H1 (cell line): ENCODE measurements around the gene KDF1. TPM values are rescaled to one million over a fixed set of nuclear protein-coding genes. Genes with fewer than 3 reads are reported as not detected.

Source experiments
- CBX5 ChIP-seq: fragments of 300-800, 300-1000 bp; sonication (generic); IDR thresholded peaks from 2 replicates; pipeline ENCODE4 v1.7.1; 2016; ENCODE audit warnings: antibody characterized with exemption, low read length, low read depth
- polyA plus RNA-seq, 7 experiments: library from polyadenylated mRNA; depleted of rRNA in 3 of 7; stranded (reverse) in 5 of 7; unstranded in 2 of 7; fragments of >200 nt in 5 of 7; fragments of 200-250 nt in 2 of 7; gene quantifications; 1 replicate in 5 of 7; 2 replicates in 1 of 7; 4 replicates in 1 of 7; pipeline versions ENCODE4 v1.2.1 to v1.2.3, GENCODE V29; 2011 to 2013; ENCODE audit warnings: missing spikeins in 2 of 7, mixed read lengths in 2 of 7
- total RNA-seq: library from RNA; stranded (reverse); fragmentation: NEBNext Ultra II Directional; extraction: Animal tissue kit (Norgen Biotek cat#: 25700); gene quantifications from 2 replicates; pipeline ENCODE4 v1.2.1, GENCODE V29; 2021
- TF ChIP-seq, protein P1 (sequence below): fragments of 300-600 bp; sonication (generic); IDR thresholded peaks from 2 replicates; pipeline ENCODE4 v1.7.1; 2012; ENCODE audit warnings: low read length, moderate library complexity, mild to moderate bottlenecking, inconsistent platforms; ENCODE audit not compliant: insufficient replicate concordance

The KDF1 gene
- total and polyA plus RNA-seq, 2 of the 8 experiments (the other 6 are each of a cell fraction or from before 2014, with no cell fraction given) = 16.9 to 37.5 TPM

DNA sequence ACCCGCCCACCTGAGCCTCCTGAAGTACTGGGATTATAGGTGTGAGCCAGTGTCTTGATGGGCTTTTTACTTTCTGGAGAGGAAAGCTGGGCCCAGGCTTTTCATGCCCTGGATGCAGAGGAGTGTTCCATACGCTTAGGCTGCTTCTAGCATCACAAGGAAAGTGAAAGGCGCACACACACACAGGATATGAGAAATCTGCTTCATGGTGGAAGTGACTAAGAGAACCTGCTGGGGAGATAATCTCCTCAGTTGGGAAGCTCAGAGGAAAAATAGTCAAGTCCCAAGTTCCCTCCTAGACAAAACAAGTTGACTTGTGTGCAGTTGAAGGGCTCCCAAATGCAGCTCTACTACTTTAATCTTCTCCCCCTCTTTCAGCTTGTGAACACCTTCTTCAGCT is 36.6 kb downstream of the KDF1 start (continued):
- TF ChIP-seq, protein P1, sequence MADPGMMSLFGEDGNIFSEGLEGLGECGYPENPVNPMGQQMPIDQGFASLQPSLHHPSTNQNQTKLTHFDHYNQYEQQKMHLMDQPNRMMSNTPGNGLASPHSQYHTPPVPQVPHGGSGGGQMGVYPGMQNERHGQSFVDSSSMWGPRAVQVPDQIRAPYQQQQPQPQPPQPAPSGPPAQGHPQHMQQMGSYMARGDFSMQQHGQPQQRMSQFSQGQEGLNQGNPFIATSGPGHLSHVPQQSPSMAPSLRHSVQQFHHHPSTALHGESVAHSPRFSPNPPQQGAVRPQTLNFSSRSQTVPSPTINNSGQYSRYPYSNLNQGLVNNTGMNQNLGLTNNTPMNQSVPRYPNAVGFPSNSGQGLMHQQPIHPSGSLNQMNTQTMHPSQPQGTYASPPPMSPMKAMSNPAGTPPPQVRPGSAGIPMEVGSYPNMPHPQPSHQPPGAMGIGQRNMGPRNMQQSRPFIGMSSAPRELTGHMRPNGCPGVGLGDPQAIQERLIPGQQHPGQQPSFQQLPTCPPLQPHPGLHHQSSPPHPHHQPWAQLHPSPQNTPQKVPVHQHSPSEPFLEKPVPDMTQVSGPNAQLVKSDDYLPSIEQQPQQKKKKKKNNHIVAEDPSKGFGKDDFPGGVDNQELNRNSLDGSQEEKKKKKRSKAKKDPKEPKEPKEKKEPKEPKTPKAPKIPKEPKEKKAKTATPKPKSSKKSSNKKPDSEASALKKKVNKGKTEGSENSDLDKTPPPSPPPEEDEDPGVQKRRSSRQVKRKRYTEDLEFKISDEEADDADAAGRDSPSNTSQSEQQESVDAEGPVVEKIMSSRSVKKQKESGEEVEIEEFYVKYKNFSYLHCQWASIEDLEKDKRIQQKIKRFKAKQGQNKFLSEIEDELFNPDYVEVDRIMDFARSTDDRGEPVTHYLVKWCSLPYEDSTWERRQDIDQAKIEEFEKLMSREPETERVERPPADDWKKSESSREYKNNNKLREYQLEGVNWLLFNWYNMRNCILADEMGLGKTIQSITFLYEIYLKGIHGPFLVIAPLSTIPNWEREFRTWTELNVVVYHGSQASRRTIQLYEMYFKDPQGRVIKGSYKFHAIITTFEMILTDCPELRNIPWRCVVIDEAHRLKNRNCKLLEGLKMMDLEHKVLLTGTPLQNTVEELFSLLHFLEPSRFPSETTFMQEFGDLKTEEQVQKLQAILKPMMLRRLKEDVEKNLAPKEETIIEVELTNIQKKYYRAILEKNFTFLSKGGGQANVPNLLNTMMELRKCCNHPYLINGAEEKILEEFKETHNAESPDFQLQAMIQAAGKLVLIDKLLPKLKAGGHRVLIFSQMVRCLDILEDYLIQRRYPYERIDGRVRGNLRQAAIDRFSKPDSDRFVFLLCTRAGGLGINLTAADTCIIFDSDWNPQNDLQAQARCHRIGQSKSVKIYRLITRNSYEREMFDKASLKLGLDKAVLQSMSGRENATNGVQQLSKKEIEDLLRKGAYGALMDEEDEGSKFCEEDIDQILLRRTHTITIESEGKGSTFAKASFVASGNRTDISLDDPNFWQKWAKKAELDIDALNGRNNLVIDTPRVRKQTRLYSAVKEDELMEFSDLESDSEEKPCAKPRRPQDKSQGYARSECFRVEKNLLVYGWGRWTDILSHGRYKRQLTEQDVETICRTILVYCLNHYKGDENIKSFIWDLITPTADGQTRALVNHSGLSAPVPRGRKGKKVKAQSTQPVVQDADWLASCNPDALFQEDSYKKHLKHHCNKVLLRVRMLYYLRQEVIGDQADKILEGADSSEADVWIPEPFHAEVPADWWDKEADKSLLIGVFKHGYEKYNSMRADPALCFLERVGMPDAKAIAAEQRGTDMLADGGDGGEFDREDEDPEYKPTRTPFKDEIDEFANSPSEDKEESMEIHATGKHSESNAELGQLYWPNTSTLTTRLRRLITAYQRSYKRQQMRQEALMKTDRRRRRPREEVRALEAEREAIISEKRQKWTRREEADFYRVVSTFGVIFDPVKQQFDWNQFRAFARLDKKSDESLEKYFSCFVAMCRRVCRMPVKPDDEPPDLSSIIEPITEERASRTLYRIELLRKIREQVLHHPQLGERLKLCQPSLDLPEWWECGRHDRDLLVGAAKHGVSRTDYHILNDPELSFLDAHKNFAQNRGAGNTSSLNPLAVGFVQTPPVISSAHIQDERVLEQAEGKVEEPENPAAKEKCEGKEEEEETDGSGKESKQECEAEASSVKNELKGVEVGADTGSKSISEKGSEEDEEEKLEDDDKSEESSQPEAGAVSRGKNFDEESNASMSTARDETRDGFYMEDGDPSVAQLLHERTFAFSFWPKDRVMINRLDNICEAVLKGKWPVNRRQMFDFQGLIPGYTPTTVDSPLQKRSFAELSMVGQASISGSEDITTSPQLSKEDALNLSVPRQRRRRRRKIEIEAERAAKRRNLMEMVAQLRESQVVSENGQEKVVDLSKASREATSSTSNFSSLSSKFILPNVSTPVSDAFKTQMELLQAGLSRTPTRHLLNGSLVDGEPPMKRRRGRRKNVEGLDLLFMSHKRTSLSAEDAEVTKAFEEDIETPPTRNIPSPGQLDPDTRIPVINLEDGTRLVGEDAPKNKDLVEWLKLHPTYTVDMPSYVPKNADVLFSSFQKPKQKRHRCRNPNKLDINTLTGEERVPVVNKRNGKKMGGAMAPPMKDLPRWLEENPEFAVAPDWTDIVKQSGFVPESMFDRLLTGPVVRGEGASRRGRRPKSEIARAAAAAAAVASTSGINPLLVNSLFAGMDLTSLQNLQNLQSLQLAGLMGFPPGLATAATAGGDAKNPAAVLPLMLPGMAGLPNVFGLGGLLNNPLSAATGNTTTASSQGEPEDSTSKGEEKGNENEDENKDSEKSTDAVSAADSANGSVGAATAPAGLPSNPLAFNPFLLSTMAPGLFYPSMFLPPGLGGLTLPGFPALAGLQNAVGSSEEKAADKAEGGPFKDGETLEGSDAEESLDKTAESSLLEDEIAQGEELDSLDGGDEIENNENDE = no peak
- no peak for TF ChIP-seq CBX5
